ENCODE results near the gene ATN1. TPM values are rescaled to one million over a fixed set of nuclear protein-coding genes. Genes with fewer than 3 reads are reported as not detected.
A peak's percentile ranks its signal among the peaks of the same experiment; 100 is the strongest.

The ATN1 gene
- total and polyA plus RNA-seq, 2 donors from 2014 or later = 34.2 to 119 TPM

GRCh38 chr12:6921996-6922946, 5.5 kb upstream of the ATN1 start:
- H3K4me1 ChIP-seq (ENCODE audit: control insufficient read depth in 2 of 3, insufficient read depth in 2 of 3, low read depth in 1 of 3, low read length in 3 of 3) = peaks cover 0 to 30% (median 19%) of the 10 kb centered on the region in 3 donors
- FAIRE-seq = no peak
- H3K27me3 ChIP-seq (ENCODE audit: control insufficient read depth, insufficient read depth, low read length) = no peaks in the 10 kb centered on the region
- no peaks in the 10 kb centered on the region for H3K9me3 ChIP-seq (ENCODE audit: control insufficient read depth in 2 of 3, insufficient read depth in 1 of 3, low read length in 3 of 3)
- peak in 1 of 5 donors; percentile 63 for DNase-seq
- H3K4me3 ChIP-seq (ENCODE audit: low read length in 3 of 3) = no peak overlapping the region
- H3K27ac ChIP-seq (ENCODE audit: low read depth in 2 of 2, low read length in 2 of 2) = no peak overlapping the region
- no peaks in the 10 kb centered on the region for H3K36me3 ChIP-seq (ENCODE audit: control insufficient read depth in 2 of 3, insufficient read depth in 3 of 3, low read length in 3 of 3)
- H3K9ac ChIP-seq (ENCODE audit: low read length in 3 of 3) = no peak overlapping the region
- no peak for TF ChIP-seq CTCF (IDR thresholded peaks at IDR 0.05; ENCODE audit: borderline replicate concordance, extremely low read depth, insufficient read depth)
- intact Hi-C loops (cut with DNase I) = no loop called here

GRCh38 chr12:6923003-6923732, 4.6 kb upstream of the ATN1 start:
- no peaks in the 10 kb centered on the region for H3K9me3 ChIP-seq (ENCODE audit: control insufficient read depth in 2 of 3, insufficient read depth in 1 of 3, low read length in 3 of 3)
- intact Hi-C loops (cut with DNase I) = no loop called here
- H3K27ac ChIP-seq (ENCODE audit: low read depth in 2 of 2, low read length in 2 of 2) = no peak overlapping the region
- no peaks in the 10 kb centered on the region for H3K27me3 ChIP-seq (ENCODE audit: control insufficient read depth, insufficient read depth, low read length)
- peaks cover 0 to 30% (median 19%) of the 10 kb centered on the region in 3 donors for H3K4me1 ChIP-seq (ENCODE audit: control insufficient read depth in 2 of 3, insufficient read depth in 2 of 3, low read depth in 1 of 3, low read length in 3 of 3)
- FAIRE-seq (no peak), DNase-seq (peak in 1 of 5 donors; percentile 32)
- H3K4me3 ChIP-seq (ENCODE audit: low read length in 3 of 3) = no peak overlapping the region
- no peak overlapping the region for H3K9ac ChIP-seq (ENCODE audit: low read length in 3 of 3)
- no peak for TF ChIP-seq CTCF (IDR thresholded peaks at IDR 0.05; ENCODE audit: borderline replicate concordance, extremely low read depth, insufficient read depth)
- H3K36me3 ChIP-seq (ENCODE audit: control insufficient read depth in 2 of 3, insufficient read depth in 3 of 3, low read length in 3 of 3) = no peaks in the 10 kb centered on the region

GRCh38 chr12:6923851-6924250, 3.9 kb upstream of the ATN1 start:
- intact Hi-C loops (cut with DNase I) = no loop called here
- no peak overlapping the region for H3K9ac ChIP-seq (ENCODE audit: low read length in 3 of 3)
- peaks cover 0 to 30% (median 19%) of the 10 kb centered on the region in 3 donors for H3K4me1 ChIP-seq (ENCODE audit: control insufficient read depth in 2 of 3, insufficient read depth in 2 of 3, low read depth in 1 of 3, low read length in 3 of 3)
- no peak overlapping the region for H3K27ac ChIP-seq (ENCODE audit: low read depth in 2 of 2, low read length in 2 of 2)
- H3K4me3 ChIP-seq (ENCODE audit: low read length in 3 of 3) = no peak overlapping the region
- DNase-seq (no peak), FAIRE-seq (no peak)
- no peaks in the 10 kb centered on the region for H3K36me3 ChIP-seq (ENCODE audit: control insufficient read depth in 2 of 3, insufficient read depth in 3 of 3, low read length in 3 of 3)
- no peaks in the 10 kb centered on the region for H3K27me3 ChIP-seq (ENCODE audit: control insufficient read depth, insufficient read depth, low read length)
- no peak for TF ChIP-seq CTCF (IDR thresholded peaks at IDR 0.05; ENCODE audit: borderline replicate concordance, extremely low read depth, insufficient read depth)
- H3K9me3 ChIP-seq (ENCODE audit: control insufficient read depth in 2 of 3, insufficient read depth in 1 of 3, low read length in 3 of 3) = no peaks in the 10 kb centered on the region

Data from kidney (tissue), 14 donors.